ENCODE results near the gene SH3BP5.

Gene SH3BP5

DNA sequence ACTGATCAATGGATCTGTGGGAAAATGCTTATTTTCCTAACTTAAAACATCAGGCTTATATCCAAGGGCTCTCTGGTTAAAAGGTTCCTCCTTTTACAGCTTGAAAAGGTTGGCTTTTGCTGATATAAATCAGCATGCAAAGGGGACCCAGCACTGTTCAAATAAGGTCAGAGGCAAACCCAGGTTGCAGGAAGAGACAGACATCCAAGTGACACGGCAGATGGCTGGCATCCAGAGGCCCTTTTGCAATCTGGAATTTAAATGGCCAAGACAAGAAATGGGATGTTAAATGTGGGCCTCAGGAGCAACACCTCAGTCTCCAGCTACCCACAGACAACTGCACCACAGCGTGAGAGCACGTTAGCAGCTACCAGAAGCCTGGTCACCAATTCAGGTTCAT lies 6.3 kb downstream of the SH3BP5 start:
- H3K9me3 ChIP-seq (ENCODE audit: control insufficient read depth, insufficient read depth, low read length), result no peaks in the 10 kb centered on the region
- no peak overlapping the region for H3K9ac ChIP-seq (ENCODE audit: low read depth, low read length)
- peaks cover 30% of the 10 kb centered on the region for H3K4me1 ChIP-seq (ENCODE audit: insufficient read depth, low read length)
- no peaks in the 10 kb centered on the region for H3K36me3 ChIP-seq (ENCODE audit: insufficient read depth, low read length)

DNA sequence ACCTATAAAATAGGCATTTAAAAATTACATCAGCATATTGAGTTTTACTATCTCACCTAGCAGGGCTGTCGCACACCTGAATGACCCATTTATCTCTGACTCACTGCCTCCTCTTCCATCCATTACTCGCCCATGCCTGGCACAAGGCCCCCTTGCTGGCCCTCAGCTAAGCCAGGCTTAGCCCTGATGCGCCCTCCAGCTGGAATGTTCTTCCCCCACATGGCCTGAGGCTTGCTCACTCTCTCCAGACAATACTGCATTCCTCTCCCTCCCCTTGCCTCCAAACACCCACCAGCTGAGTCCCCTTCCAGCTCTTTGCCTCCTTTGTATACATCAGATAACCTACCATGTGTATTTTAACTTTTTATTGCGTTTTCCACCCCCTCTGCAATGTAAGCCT lies 7.2 kb downstream of the SH3BP5 start:
- Histone ChIP-seq H3K4me1 (ENCODE audit: insufficient read depth, low read length) (peaks cover 29% of the 10 kb centered on the region), H3K9me3 (ENCODE audit: control insufficient read depth, insufficient read depth, low read length) (no peaks in the 10 kb centered on the region), H3K36me3 (ENCODE audit: insufficient read depth, low read length) (no peaks in the 10 kb centered on the region), H3K9ac (ENCODE audit: low read depth, low read length) (no peak overlapping the region)

- no peak overlapping the region for H3K9ac ChIP-seq (ENCODE audit: low read depth, low read length)
- no peaks in the 10 kb centered on the region for H3K36me3 ChIP-seq (ENCODE audit: insufficient read depth, low read length)
- H3K9me3 ChIP-seq (ENCODE audit: control insufficient read depth, insufficient read depth, low read length), result no peaks in the 10 kb centered on the region
- peaks cover 20% of the 10 kb centered on the region for H3K4me1 ChIP-seq (ENCODE audit: insufficient read depth, low read length)
Measured at GRCh38 chr3:15324379-15324808, 8.0 kb downstream of the SH3BP5 start.

- Histone ChIP-seq H3K4me1 (ENCODE audit: insufficient read depth, low read length) (peaks cover 18% of the 10 kb centered on the region), H3K36me3 (ENCODE audit: insufficient read depth, low read length) (no peaks in the 10 kb centered on the region)
Measured at GRCh38 chr3:15323063-15323462, 9.3 kb downstream of the SH3BP5 start.

DNA sequence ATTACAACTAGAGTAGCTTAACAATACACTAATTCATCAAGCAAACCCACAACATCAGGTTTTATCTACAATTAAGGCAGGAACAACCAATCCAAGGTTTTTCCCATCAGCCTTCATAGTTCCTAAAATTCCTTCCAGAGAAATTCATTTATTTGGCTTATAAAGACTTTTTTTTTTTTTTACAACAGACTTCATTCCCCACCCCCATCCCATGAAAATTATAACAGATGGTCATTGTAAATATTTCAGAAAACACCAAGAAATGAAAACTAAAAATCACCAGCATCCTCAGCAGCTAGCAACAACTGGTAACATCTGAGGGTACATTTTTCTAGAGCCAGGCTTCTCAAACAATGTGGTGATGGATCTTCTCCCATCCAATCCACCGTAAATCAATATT lies 11.0 kb downstream of the SH3BP5 start:
- no peaks in the 10 kb centered on the region for H3K36me3 ChIP-seq (ENCODE audit: insufficient read depth, low read length)
- H3K4me1 ChIP-seq (ENCODE audit: insufficient read depth, low read length), result peaks cover 18% of the 10 kb centered on the region
- no peaks in the 10 kb centered on the region for H3K9me3 ChIP-seq (ENCODE audit: control insufficient read depth, insufficient read depth, low read length)
- no peak overlapping the region for H3K9ac ChIP-seq (ENCODE audit: low read depth, low read length)

More at GRCh38 chr3:15323063-15323462, 9.3 kb downstream of the SH3BP5 start:
- Histone ChIP-seq H3K9ac (ENCODE audit: low read depth, low read length) (no peak overlapping the region), H3K9me3 (ENCODE audit: control insufficient read depth, insufficient read depth, low read length) (no peaks in the 10 kb centered on the region)

DNA sequence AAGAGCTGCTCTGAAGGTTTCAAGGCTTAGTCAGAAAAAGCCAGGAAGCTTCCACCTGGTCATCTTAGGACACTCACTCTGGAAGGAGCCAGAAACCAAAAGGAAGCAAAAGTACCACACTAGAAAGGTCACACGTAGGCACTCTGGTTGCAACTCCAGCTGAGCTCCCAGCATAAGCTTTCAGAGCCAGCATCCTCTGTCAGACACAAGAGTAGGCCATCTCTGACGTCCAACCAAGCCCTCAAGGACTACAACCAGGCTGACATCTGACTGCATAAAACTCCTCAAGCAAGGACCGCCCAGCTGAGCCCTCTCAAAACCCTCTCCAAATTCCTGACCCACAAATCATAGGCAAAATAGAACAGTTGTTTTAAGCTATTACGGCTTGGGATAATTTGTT lies 12.8 kb downstream of the SH3BP5 start:
- Histone ChIP-seq H3K9me3 (ENCODE audit: control insufficient read depth, insufficient read depth, low read length) (no peaks in the 10 kb centered on the region), H3K4me1 (ENCODE audit: insufficient read depth, low read length) (peaks cover 7% of the 10 kb centered on the region), H3K36me3 (ENCODE audit: insufficient read depth, low read length) (no peaks in the 10 kb centered on the region), H3K9ac (ENCODE audit: low read depth, low read length) (no peak overlapping the region)

GRCh38 chr3:15319136-15319535 lies 13.2 kb downstream of the SH3BP5 start:
- no peak overlapping the region for H3K9ac ChIP-seq (ENCODE audit: low read depth, low read length)
- H3K4me1 ChIP-seq (ENCODE audit: insufficient read depth, low read length), result peaks cover 7% of the 10 kb centered on the region
- no peaks in the 10 kb centered on the region for H3K9me3 ChIP-seq (ENCODE audit: control insufficient read depth, insufficient read depth, low read length)
- H3K36me3 ChIP-seq (ENCODE audit: insufficient read depth, low read length), result no peaks in the 10 kb centered on the region

DNA sequence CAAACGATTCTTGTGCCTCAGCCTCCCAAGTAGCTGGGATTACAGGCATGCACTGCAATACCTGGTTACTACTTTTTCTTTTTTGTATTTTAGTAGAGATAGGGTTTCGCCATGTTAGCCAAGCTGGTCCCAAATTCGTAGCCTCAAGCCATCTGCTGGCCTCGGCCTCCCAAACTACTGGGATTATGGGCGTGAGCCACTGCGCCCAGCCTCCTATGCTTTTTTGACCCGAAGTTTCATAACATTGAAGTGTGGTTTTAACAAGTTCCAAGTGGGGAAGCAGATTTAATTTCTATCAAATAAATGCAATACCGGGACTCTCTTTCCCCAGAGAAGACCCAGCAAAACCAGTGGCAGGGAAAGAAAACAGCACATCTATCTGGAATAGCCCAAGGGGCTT lies 13.7 kb downstream of the SH3BP5 start:
- Histone ChIP-seq H3K9ac (ENCODE audit: low read depth, low read length) (no peak overlapping the region), H3K9me3 (ENCODE audit: control insufficient read depth, insufficient read depth, low read length) (no peaks in the 10 kb centered on the region), H3K4me1 (ENCODE audit: insufficient read depth, low read length) (peaks cover 5% of the 10 kb centered on the region; the same call in 1 of the 2 replicates), H3K36me3 (ENCODE audit: insufficient read depth, low read length) (no peaks in the 10 kb centered on the region)

DNA sequence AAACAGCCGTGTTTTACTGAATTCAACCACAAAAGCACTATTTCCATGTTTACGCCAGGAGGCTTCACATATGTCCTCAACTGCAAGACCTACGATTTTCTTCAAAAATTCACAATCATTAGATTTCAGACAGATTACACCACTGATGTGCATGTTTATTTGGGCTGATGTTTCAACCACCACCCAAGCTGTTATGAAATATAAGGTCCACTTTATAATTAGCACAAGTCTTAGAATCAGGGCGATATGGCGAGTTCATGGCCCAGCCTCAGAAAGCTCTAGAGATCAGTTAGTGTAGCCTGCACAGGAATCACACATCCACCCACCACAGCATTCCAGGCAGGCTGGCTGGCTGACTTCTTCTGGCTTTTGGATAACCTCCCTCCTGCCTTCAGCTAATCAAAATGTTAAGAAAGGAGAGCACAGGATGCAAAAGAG lies 15.4 kb downstream of the SH3BP5 start:
- Histone ChIP-seq H3K9me3 (ENCODE audit: control insufficient read depth, insufficient read depth, low read length) (no peaks in the 10 kb centered on the region), H3K9ac (ENCODE audit: low read depth, low read length) (no peak overlapping the region), H3K4me1 (ENCODE audit: insufficient read depth, low read length) (peaks cover 12% of the 10 kb centered on the region; the same call in 1 of the 2 replicates), H3K36me3 (ENCODE audit: insufficient read depth, low read length) (no peaks in the 10 kb centered on the region)

- no peaks in the 10 kb centered on the region for H3K9me3 ChIP-seq (ENCODE audit: control insufficient read depth, insufficient read depth, low read length)
- H3K9ac ChIP-seq (ENCODE audit: low read depth, low read length), result no peak overlapping the region
- H3K36me3 ChIP-seq (ENCODE audit: insufficient read depth, low read length), result no peaks in the 10 kb centered on the region
- H3K4me1 ChIP-seq (ENCODE audit: insufficient read depth, low read length), result peaks cover 26% of the 10 kb centered on the region
Measured at GRCh38 chr3:15315003-15315402, 17.4 kb downstream of the SH3BP5 start.

- H3K36me3 ChIP-seq (ENCODE audit: insufficient read depth, low read length), result no peaks in the 10 kb centered on the region
- no peak overlapping the region for H3K9ac ChIP-seq (ENCODE audit: low read depth, low read length)
- no peaks in the 10 kb centered on the region for H3K9me3 ChIP-seq (ENCODE audit: control insufficient read depth, insufficient read depth, low read length)
- peaks cover 29% of the 10 kb centered on the region for H3K4me1 ChIP-seq (ENCODE audit: insufficient read depth, low read length)
Measured at GRCh38 chr3:15314276-15314675, 18.1 kb downstream of the SH3BP5 start.

DNA sequence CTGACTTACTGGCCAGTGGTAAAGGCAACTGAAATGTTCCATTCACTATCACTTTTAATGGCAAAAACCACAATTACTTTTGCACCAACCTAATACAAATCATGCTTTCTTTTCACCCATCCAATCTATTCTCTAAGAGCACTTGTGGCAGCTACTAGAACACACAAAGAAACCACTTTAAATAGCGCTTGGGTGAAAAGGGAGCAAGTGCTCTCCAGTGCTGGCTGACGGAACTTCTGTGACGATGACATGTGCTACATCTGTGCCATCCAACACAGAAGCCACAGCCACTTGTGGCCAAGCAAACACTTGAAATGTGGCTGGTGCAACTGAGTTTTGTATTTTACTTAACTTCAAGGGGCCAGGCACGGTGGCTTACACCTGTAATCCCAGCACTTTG lies 18.9 kb downstream of the SH3BP5 start:
- Histone ChIP-seq H3K9me3 (ENCODE audit: control insufficient read depth, insufficient read depth, low read length) (no peaks in the 10 kb centered on the region), H3K4me1 (ENCODE audit: insufficient read depth, low read length) (peaks cover 30% of the 10 kb centered on the region), H3K9ac (ENCODE audit: low read depth, low read length) (no peak overlapping the region), H3K36me3 (ENCODE audit: insufficient read depth, low read length) (no peaks in the 10 kb centered on the region)

DNA sequence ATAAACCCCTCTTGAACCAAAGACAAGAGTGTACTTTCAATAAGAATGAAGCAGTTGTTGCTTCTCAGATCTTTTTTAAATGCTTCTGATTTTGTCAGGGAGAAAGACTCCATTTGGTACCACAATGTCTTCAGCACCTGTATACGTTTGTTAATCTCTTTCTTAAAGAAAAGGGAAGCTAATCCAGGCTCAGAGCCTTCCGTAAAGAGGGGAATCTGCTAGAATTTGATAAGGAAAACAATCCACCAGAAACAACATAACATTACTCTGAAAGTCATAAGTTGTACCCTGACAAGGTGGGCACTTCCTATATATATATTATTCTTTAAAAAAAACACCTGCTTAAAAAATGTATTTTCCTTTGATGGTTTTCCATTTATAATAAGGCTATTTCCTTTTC lies 19.8 kb downstream of the SH3BP5 start:
- H3K4me1 ChIP-seq (ENCODE audit: insufficient read depth, low read length), result peaks cover 36% of the 10 kb centered on the region
- H3K36me3 ChIP-seq (ENCODE audit: insufficient read depth, low read length), result no peaks in the 10 kb centered on the region
- no peak overlapping the region for H3K9ac ChIP-seq (ENCODE audit: low read depth, low read length)
- H3K9me3 ChIP-seq (ENCODE audit: control insufficient read depth, insufficient read depth, low read length), result no peaks in the 10 kb centered on the region

GRCh38 chr3:15310491-15311370 lies 21.7 kb downstream of the SH3BP5 start:
- Histone ChIP-seq H3K4me1 (ENCODE audit: insufficient read depth, low read length) (peaks cover 36% of the 10 kb centered on the region), H3K9ac (ENCODE audit: low read depth, low read length) (no peak overlapping the region), H3K36me3 (ENCODE audit: insufficient read depth, low read length) (no peaks in the 10 kb centered on the region), H3K9me3 (ENCODE audit: control insufficient read depth, insufficient read depth, low read length) (no peaks in the 10 kb centered on the region)

DNA sequence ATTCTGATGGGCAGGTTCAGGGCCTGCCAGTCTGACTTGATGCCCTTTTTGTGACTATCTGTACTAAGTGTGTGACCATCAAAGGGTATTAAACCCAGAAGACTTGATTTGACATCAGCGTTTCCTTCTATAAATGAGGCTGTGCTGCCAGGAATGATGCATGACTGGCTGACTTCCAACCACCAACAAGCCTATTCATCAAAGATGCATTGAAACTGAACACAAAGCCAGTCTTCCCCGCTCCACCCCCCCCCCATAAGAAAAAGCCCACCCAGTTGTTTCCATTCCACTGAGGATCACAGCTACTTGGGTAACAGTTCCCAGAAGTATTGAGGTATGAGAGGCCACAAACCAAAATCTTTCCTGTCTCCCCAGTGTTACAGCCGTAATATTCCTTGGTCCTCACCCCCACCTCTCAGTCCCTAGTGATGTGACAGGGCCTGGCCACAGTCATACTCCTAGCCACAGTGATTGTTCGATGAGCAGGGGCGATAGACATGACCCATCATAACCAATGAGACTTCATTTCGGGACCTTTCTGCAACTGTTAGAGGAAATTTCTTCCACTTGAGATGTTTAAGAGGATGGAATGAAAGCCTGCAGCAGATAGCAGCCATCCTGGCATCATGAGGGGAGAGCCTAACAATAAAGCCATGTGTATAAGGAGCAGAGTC lies 22.6 kb downstream of the SH3BP5 start:
- peaks cover 36% of the 10 kb centered on the region for H3K4me1 ChIP-seq (ENCODE audit: insufficient read depth, low read length)
- H3K36me3 ChIP-seq (ENCODE audit: insufficient read depth, low read length), result no peaks in the 10 kb centered on the region
- H3K9me3 ChIP-seq (ENCODE audit: control insufficient read depth, insufficient read depth, low read length), result no peaks in the 10 kb centered on the region
- no peak overlapping the region for H3K9ac ChIP-seq (ENCODE audit: low read depth, low read length)
